GM10248 (cell line): ENCODE data around the gene ATF1.

Experiments
- CTCF ChIA-PET: fragments of 300-600 bp; sonication (Branson Sonifier 250); formaldehyde crosslinking; extraction: SDS; loops from one replicate; lab custom pipeline; 2021; ENCODE audit warnings: antibody characterized with exemption; lab: Yijun Ruan, JAX
- POLR2A ChIA-PET: fragments of 350-650 bp; sonication (Branson Sonifier 250); formaldehyde crosslinking; extraction: SDS; loops from one replicate; lab custom pipeline; 2020; ENCODE audit warnings: antibody characterized with exemption; lab: Yijun Ruan, JAX
- DNase-seq: peaks from one replicate; pipeline ENCODE4 v3.0.0; 2012; ENCODE audit errors: extremely low spot score
- TF ChIP-seq, protein P1 (sequence below): IDR thresholded peaks from 2 replicates; pipeline ENCODE4 v1.5.1; 2012; ENCODE audit warnings: mild to moderate bottlenecking, low read depth; ENCODE audit errors: extremely low read depth, missing control alignments, control extremely low read depth

Gene ATF1

GRCh38 chr12:50775251-50775650 is 11.3 kb downstream of the ATF1 start:
- TF ChIP-seq, protein P1, sequence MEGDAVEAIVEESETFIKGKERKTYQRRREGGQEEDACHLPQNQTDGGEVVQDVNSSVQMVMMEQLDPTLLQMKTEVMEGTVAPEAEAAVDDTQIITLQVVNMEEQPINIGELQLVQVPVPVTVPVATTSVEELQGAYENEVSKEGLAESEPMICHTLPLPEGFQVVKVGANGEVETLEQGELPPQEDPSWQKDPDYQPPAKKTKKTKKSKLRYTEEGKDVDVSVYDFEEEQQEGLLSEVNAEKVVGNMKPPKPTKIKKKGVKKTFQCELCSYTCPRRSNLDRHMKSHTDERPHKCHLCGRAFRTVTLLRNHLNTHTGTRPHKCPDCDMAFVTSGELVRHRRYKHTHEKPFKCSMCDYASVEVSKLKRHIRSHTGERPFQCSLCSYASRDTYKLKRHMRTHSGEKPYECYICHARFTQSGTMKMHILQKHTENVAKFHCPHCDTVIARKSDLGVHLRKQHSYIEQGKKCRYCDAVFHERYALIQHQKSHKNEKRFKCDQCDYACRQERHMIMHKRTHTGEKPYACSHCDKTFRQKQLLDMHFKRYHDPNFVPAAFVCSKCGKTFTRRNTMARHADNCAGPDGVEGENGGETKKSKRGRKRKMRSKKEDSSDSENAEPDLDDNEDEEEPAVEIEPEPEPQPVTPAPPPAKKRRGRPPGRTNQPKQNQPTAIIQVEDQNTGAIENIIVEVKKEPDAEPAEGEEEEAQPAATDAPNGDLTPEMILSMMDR = no peak
- ChIA-PET POLR2A (interaction anchor here (0.6 kb wide), 1 partner anchor 308 kb away, joined by 5 read pairs; no protein-coding TSS in a partner anchor), CTCF (interaction anchor here (1.3 to 6.6 kb wide), 2 partner anchors 8 to 11 kb away, joined by 3 to 53 read pairs; partner anchors contain the start of gene ATF1)
- DNase-seq = no peak

- TF ChIP-seq, protein P1 = no peak
- ChIA-PET CTCF (interaction anchor here (0.6 to 6.6 kb wide), 3 partner anchors 9 to 16 kb away, joined by 3 to 53 read pairs (median 3); partner anchors contain the start of gene ATF1), POLR2A (interaction anchor here (0.6 to 1.2 kb wide), 3 partner anchors 12 to 138 kb away, joined by 3 to 6 read pairs (median 5); partner anchors contain the start of gene ATF1)
- no peak for DNase-seq
Observed at GRCh38 chr12:50776749-50777728, 13.1 kb downstream of the ATF1 start.

GRCh38 chr12:50778663-50779590 is 15.0 kb downstream of the ATF1 start:
- ChIA-PET CTCF (interaction anchor here (1.3 to 6.6 kb wide), 3 partner anchors 12 to 15 kb away, joined by 5 to 53 read pairs (median 10); partner anchors contain the start of gene ATF1), POLR2A (no interaction called here)
- TF ChIP-seq, protein P1 = no peak
- DNase-seq = no peak

- DNase-seq = no peak
- CTCF ChIA-PET = interaction anchor here (1.3 to 2.4 kb wide), 2 partner anchors 13 to 15 kb away, joined by 5 to 10 read pairs; no protein-coding TSS in a partner anchor
- TF ChIP-seq, protein P1 = no peak
- POLR2A ChIA-PET = no interaction called here
Observed at GRCh38 chr12:50780013-50780412, 16.1 kb downstream of the ATF1 start.

DNA sequence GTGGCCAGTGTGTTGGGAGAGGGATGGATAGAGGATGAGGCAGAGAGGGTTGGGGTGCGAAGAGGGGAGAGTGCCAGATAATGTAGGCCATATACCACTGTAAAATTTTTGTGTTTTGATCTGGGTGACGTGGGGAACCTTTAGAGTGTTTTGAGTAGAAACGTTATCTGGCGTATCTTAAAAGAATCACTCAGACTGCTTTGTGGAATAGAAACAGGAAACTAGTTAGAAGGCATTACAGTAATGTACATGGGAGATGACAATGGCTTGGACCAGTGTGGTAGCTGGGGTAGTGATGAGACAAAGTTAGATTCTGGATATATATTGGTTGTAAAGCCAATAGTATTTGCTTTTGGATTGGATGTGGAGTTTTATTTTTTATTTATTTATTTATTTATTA is 20.6 kb downstream of the ATF1 start:
- TF ChIP-seq, protein P1 = no peak
- ChIA-PET CTCF (interaction anchor here (1.7 kb wide), 2 partner anchors 10 to 19 kb away, joined by 3 to 4 read pairs; no protein-coding TSS in a partner anchor), POLR2A (no interaction called here)
- no peak for DNase-seq
